ENCODE data around the gene ZBTB40. TPM values are rescaled to one million over a fixed set of nuclear protein-coding genes. Genes with fewer than 3 reads are reported as not detected.

The ZBTB40 gene
- total RNA-seq, 1 experiment from 2014 or later = 16.3 TPM

DNA sequence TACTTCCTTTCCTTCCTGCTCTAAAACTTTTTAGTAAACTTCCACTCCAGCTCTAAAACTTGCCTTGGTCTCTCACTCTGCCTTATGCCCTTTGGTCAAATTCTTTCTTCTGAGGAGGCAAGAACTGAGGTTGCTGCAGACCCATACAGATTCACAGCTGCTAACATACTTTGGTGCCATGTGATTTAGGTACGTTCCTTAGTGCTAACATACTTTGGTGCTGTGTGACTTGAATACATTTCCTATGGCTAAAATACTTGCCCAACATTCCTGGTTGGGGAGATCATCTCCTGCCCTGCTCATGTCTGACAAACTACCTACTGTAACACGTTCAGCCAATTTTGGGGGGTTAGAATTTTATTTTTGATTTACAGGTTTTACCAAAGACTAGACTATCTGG is 6.8 kb upstream of the ZBTB40 start:
- Histone ChIP-seq H3K27me3 (ENCODE audit: insufficient read depth, low read length) (no peaks in the 10 kb centered on the region), H3K56ac (ENCODE audit: insufficient read length, low read depth, low read length) (no peak overlapping the region), H3K9me3 (ENCODE audit: control insufficient read depth, low read depth, low read length) (no peaks in the 10 kb centered on the region), H3T11ph (ENCODE audit: low read length) (no peak overlapping the region), H4K20me1 (ENCODE audit: control insufficient read depth, insufficient read depth, insufficient read length) (no peaks in the 10 kb centered on the region), H4K5ac (ENCODE audit: insufficient read length, low read depth, low read length) (no peak overlapping the region), H3K4me2 (ENCODE audit: insufficient read depth, insufficient read length, low read length) (no peak overlapping the region), H2BK120ac (ENCODE audit: low read depth, low read length, poor library complexity, severe bottlenecking) (no peak overlapping the region), H4K8ac (replicated peaks; ENCODE audit: insufficient read length, low read depth, low read length) (no peak overlapping the region), H3K9ac (ENCODE audit: extremely low read depth, insufficient read length, low read length) (no peak overlapping the region), H2BK12ac (ENCODE audit: insufficient read length, low read depth, low read length) (no peak overlapping the region), H2AFZ (ENCODE audit: low read length) (no peak overlapping the region), H2BK5ac (ENCODE audit: insufficient read length, low read length) (no peak overlapping the region), H3K23ac (ENCODE audit: insufficient read length, low read depth, low read length) (no peak overlapping the region), H3K4me1 (ENCODE audit: insufficient read depth, low read length) (peaks cover 3% of the 10 kb centered on the region; the same call in 1 of the 2 replicates), H2BK15ac (ENCODE audit: low read depth, low read length) (no peak overlapping the region), H4K91ac (ENCODE audit: insufficient read length, low read depth, low read length) (no peak overlapping the region), H3K14ac (ENCODE audit: insufficient read depth, low read length) (no peak overlapping the region), H2BK20ac (ENCODE audit: low read depth, low read length, poor library complexity, severe bottlenecking) (no peak overlapping the region), H3K27ac (ENCODE audit: insufficient read length, low read depth, low read length) (no peak overlapping the region), H2AK5ac (ENCODE audit: insufficient read length, low read length) (no peak overlapping the region), H3K18ac (ENCODE audit: insufficient read length, low read depth, low read length) (no peak overlapping the region), H3K79me1 (ENCODE audit: insufficient read depth, low read depth, low read length, poor library complexity, severe bottlenecking) (no peaks in the 10 kb centered on the region), H3K79me2 (ENCODE audit: insufficient read depth, low read length) (no peaks in the 10 kb centered on the region), H3K4ac (ENCODE audit: low read depth, low read length) (no peak overlapping the region), H3K23me2 (ENCODE audit: insufficient read length, low read depth, low read length, poor library complexity, severe bottlenecking) (no peaks in the 10 kb centered on the region)
- Mint-ChIP-seq H3K4me1 (peaks cover 37% of the 10 kb centered on the region in 2 experiments), H3K9me3 (peaks cover 26 to 30% of the 10 kb centered on the region in 2 experiments), H3K4me3 (no peak overlapping the region), H3K27ac (no peak overlapping the region; a peak in 1 of 7 replicates), H3K27me3 (ENCODE audit: low read depth) (no peaks in the 10 kb centered on the region), H3K36me3 (ENCODE audit: insufficient read depth in 1 of 3, low read depth in 3 of 3) (peaks cover 6 to 29% (median 9%) of the 10 kb centered on the region in 3 experiments)
- WGBS (ENCODE audit: extremely low coverage, insufficient read length, low lambda C conversion rate) = no CpG with 5 or more reads among the region's 2 CpGs
- TF ChIP-seq, protein P1, sequence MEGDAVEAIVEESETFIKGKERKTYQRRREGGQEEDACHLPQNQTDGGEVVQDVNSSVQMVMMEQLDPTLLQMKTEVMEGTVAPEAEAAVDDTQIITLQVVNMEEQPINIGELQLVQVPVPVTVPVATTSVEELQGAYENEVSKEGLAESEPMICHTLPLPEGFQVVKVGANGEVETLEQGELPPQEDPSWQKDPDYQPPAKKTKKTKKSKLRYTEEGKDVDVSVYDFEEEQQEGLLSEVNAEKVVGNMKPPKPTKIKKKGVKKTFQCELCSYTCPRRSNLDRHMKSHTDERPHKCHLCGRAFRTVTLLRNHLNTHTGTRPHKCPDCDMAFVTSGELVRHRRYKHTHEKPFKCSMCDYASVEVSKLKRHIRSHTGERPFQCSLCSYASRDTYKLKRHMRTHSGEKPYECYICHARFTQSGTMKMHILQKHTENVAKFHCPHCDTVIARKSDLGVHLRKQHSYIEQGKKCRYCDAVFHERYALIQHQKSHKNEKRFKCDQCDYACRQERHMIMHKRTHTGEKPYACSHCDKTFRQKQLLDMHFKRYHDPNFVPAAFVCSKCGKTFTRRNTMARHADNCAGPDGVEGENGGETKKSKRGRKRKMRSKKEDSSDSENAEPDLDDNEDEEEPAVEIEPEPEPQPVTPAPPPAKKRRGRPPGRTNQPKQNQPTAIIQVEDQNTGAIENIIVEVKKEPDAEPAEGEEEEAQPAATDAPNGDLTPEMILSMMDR (conservative IDR thresholded peaks at IDR 0.05) = no peak
- DNase-seq = no peak
